Kidney glomerular epithelial cell (primary cell): ENCODE measurements around the gene PTPRD.

Experiments used
- DNase-seq: peaks from one replicate; lab custom pipeline; 2025; lab: John Stamatoyannopoulos, UW

The PTPRD gene

GRCh38 chr9:8576741-8577140 lies 2036.1 kb downstream of the PTPRD start:
- DNase-seq = no peak

GRCh38 chr9:8574846-8575245 lies 2038.0 kb downstream of the PTPRD start:
- DNase-seq = no peak

GRCh38 chr9:8572209-8572608 lies 2040.6 kb downstream of the PTPRD start:
- no peak for DNase-seq

GRCh38 chr9:8571643-8572042 lies 2041.2 kb downstream of the PTPRD start:
- DNase-seq = no peak

- DNase-seq = no peak
Observed at GRCh38 chr9:8570776-8571175, 2042.0 kb downstream of the PTPRD start.

- no peak for DNase-seq
Observed at GRCh38 chr9:8569823-8570222, 2043.0 kb downstream of the PTPRD start.

GRCh38 chr9:8567963-8568579 lies 2044.7 kb downstream of the PTPRD start:
- no peak for DNase-seq

- DNase-seq = no peak
Observed at GRCh38 chr9:8564960-8565359, 2047.8 kb downstream of the PTPRD start.

GRCh38 chr9:8560560-8561525 lies 2052.0 kb downstream of the PTPRD start:
- DNase-seq = no peak

GRCh38 chr9:8558176-8558575 lies 2054.6 kb downstream of the PTPRD start:
- DNase-seq = peak; percentile 52

- DNase-seq = no peak
Observed at GRCh38 chr9:8555762-8556500, 2056.9 kb downstream of the PTPRD start.

- DNase-seq = no peak
Observed at GRCh38 chr9:8553444-8553843, 2059.4 kb downstream of the PTPRD start.

GRCh38 chr9:8552732-8553131 lies 2060.1 kb downstream of the PTPRD start:
- DNase-seq = no peak

- DNase-seq = no peak
Observed at GRCh38 chr9:8549214-8549613, 2063.6 kb downstream of the PTPRD start.

- no peak for DNase-seq
Observed at GRCh38 chr9:8543219-8543618, 2069.6 kb downstream of the PTPRD start.

GRCh38 chr9:8542537-8542936 lies 2070.3 kb downstream of the PTPRD start:
- no peak for DNase-seq

GRCh38 chr9:8539681-8540197 lies 2073.1 kb downstream of the PTPRD start:
- DNase-seq = no peak

- no peak for DNase-seq
Observed at GRCh38 chr9:8536845-8537244, 2076.0 kb downstream of the PTPRD start.

GRCh38 chr9:8534828-8535227 lies 2078.0 kb downstream of the PTPRD start:
- no peak for DNase-seq

- DNase-seq = no peak
Observed at GRCh38 chr9:8533681-8534080, 2079.1 kb downstream of the PTPRD start.

- DNase-seq = no peak
Observed at GRCh38 chr9:8531826-8532415, 2080.9 kb downstream of the PTPRD start.

- no peak for DNase-seq
Observed at GRCh38 chr9:8521112-8521511, 2091.7 kb downstream of the PTPRD start.
